SK-N-MC (cell line): ENCODE measurements around the gene IGFN1.

Experiments
- DNase-seq: peaks from one replicate; pipeline ENCODE4 v3.0.0-alpha.2; 2011; ENCODE audit warnings: low read depth, low spot score
- H3K27ac ChIP-seq: fragments of 200-600 bp; sonication (generic); 2 replicates; pipeline ENCODE4 v1.5.1; 2016; ENCODE audit warnings: mixed run types
- H3K36me3 ChIP-seq: fragments of 200-600 bp; sonication (generic); 2 replicates; pipeline ENCODE4 v1.6.1; 2017; ENCODE audit warnings: antibody characterized with exemption, low read length, mixed read lengths; ENCODE audit not compliant: insufficient read depth
- H3K4me3 ChIP-seq: fragments of 200-600 bp; sonication (generic); 2 replicates; pipeline ENCODE4 v1.5.1; 2016
- H3K9ac ChIP-seq: fragments of 200-600 bp; sonication (generic); 2 replicates; pipeline ENCODE4 v1.8.0; 2017; ENCODE audit warnings: mixed run types, mixed read lengths; ENCODE audit not compliant: insufficient read length
- H3K9me3 ChIP-seq: fragments of 200-600 bp; sonication (generic); 2 replicates; pipeline ENCODE4 v1.6.1; 2017; ENCODE audit warnings: low read depth, mild to moderate bottlenecking, antibody characterized with exemption, low read length, moderate library complexity, mixed read lengths
- EZH2 ChIP-seq: fragments of 200-600 bp; sonication (generic); IDR thresholded peaks from one replicate; pipeline ENCODE4 v1.6.1; 2017; ENCODE audit warnings: antibody characterized with exemption
- FOXP2 ChIP-seq: optimal IDR thresholded peaks from 2 replicates; pipeline ENCODE3; 2011; ENCODE audit warnings: mild to moderate bottlenecking, moderate library complexity; ENCODE audit not compliant: insufficient read depth; ENCODE audit errors: extremely low read length, control extremely low read depth
- POLR2AphosphoS5 ChIP-seq: IDR thresholded peaks from 2 replicates; pipeline ENCODE4 v1.6.1; 2012; ENCODE audit warnings: mild to moderate bottlenecking, low read depth, low read length, borderline replicate concordance

The IGFN1 gene

GRCh38 chr1:201259476-201260235 lies 69.0 kb downstream of the IGFN1 start:
- no peak for TF ChIP-seq EZH2
- no peak for TF ChIP-seq FOXP2
- TF ChIP-seq POLR2AphosphoS5, result no peak
- Histone ChIP-seq H3K27ac (no peak overlapping the region), H3K36me3 (no peaks in the 10 kb centered on the region), H3K9ac (no peak overlapping the region), H3K9me3 (no peaks in the 10 kb centered on the region), H3K4me3 (no peak overlapping the region)
- no peak for DNase-seq

GRCh38 chr1:201260236-201260590 lies 69.6 kb downstream of the IGFN1 start:
- no peak for DNase-seq
- no peak overlapping the region for H3K9ac ChIP-seq
- no peak overlapping the region for H3K4me3 ChIP-seq
- no peaks in the 10 kb centered on the region for H3K9me3 ChIP-seq
- no peaks in the 10 kb centered on the region for H3K36me3 ChIP-seq
- no peak overlapping the region for H3K27ac ChIP-seq
- no peak for TF ChIP-seq POLR2AphosphoS5
- TF ChIP-seq EZH2, result no peak
- TF ChIP-seq FOXP2, result no peak

GRCh38 chr1:201260648-201261311 lies 70.2 kb downstream of the IGFN1 start:
- Histone ChIP-seq H3K9me3 (no peaks in the 10 kb centered on the region), H3K36me3 (no peaks in the 10 kb centered on the region), H3K9ac (no peak overlapping the region), H3K27ac (no peak overlapping the region), H3K4me3 (no peak overlapping the region)
- TF ChIP-seq FOXP2 (no peak), EZH2 (no peak), POLR2AphosphoS5 (no peak)
- DNase-seq, result no peak

- H3K4me3 ChIP-seq, result no peak overlapping the region
- H3K27ac ChIP-seq, result no peak overlapping the region
- TF ChIP-seq FOXP2 (no peak), POLR2AphosphoS5 (no peak), EZH2 (no peak)
- no peaks in the 10 kb centered on the region for H3K9me3 ChIP-seq
- DNase-seq, result no peak
- H3K9ac ChIP-seq, result no peak overlapping the region
- no peaks in the 10 kb centered on the region for H3K36me3 ChIP-seq
Measured at GRCh38 chr1:201261771-201262547, 71.3 kb downstream of the IGFN1 start.

- no peak for TF ChIP-seq POLR2AphosphoS5
- TF ChIP-seq EZH2, result no peak
- TF ChIP-seq FOXP2, result no peak
- Histone ChIP-seq H3K27ac (no peak overlapping the region), H3K9ac (no peak overlapping the region), H3K4me3 (no peak overlapping the region), H3K9me3 (no peaks in the 10 kb centered on the region), H3K36me3 (no peaks in the 10 kb centered on the region)
- no peak for DNase-seq
Measured at GRCh38 chr1:201262963-201263608, 72.5 kb downstream of the IGFN1 start.

- TF ChIP-seq EZH2 (no peak), POLR2AphosphoS5 (no peak), FOXP2 (no peak)
- H3K27ac ChIP-seq, result no peak overlapping the region
- H3K36me3 ChIP-seq, result no peaks in the 10 kb centered on the region
- no peak overlapping the region for H3K9ac ChIP-seq
- no peaks in the 10 kb centered on the region for H3K9me3 ChIP-seq
- DNase-seq, result no peak
- no peak overlapping the region for H3K4me3 ChIP-seq
Measured at GRCh38 chr1:201264072-201264471, 73.4 kb downstream of the IGFN1 start.

- Histone ChIP-seq H3K27ac (no peak overlapping the region), H3K9me3 (no peaks in the 10 kb centered on the region), H3K36me3 (no peaks in the 10 kb centered on the region), H3K9ac (no peak overlapping the region), H3K4me3 (no peak overlapping the region)
- TF ChIP-seq EZH2, result no peak
- TF ChIP-seq FOXP2, result no peak
- no peak for TF ChIP-seq POLR2AphosphoS5
- no peak for DNase-seq
Measured at GRCh38 chr1:201264554-201264953, 73.9 kb downstream of the IGFN1 start.

GRCh38 chr1:201265756-201266155 lies 75.1 kb downstream of the IGFN1 start:
- Histone ChIP-seq H3K9ac (no peak overlapping the region), H3K36me3 (no peaks in the 10 kb centered on the region), H3K9me3 (no peaks in the 10 kb centered on the region), H3K4me3 (no peak overlapping the region), H3K27ac (no peak overlapping the region)
- DNase-seq, result no peak
- no peak for TF ChIP-seq FOXP2
- no peak for TF ChIP-seq EZH2
- TF ChIP-seq POLR2AphosphoS5, result no peak
